Inflammatory macrophage treated with lipopolysaccharide for 1 hour (primary cell): ENCODE measurements around the gene IL17RE.

ENCODE experiments used
- DNase-seq, 2 donors: peaks; one replicate each; pipeline ENCODE4 v3.0.0-alpha.2; 2020 to 2022

Gene IL17RE

GRCh38 chr3:9909221-9910013 is 6.8 kb downstream of the IL17RE start:
- DNase-seq: no peak

GRCh38 chr3:9911863-9912262 is 9.2 kb downstream of the IL17RE start:
- no peak for DNase-seq

- DNase-seq: no peak
These were observed 9.8 kb downstream of the IL17RE start for GRCh38 chr3:9912294-9912935.

- no peak for DNase-seq
These were observed 11.0 kb downstream of the IL17RE start for GRCh38 chr3:9913601-9914000.

- no peak for DNase-seq
These were observed 11.4 kb downstream of the IL17RE start for GRCh38 chr3:9914011-9914410.

GRCh38 chr3:9914559-9915253 is 12.1 kb downstream of the IL17RE start:
- DNase-seq: no peak

- peak; percentile 49 to 55 for DNase-seq
These were observed 12.8 kb downstream of the IL17RE start for GRCh38 chr3:9915254-9916141.

- DNase-seq: no peak
These were observed 13.7 kb downstream of the IL17RE start for GRCh38 chr3:9916346-9916733.

- DNase-seq: peak; percentile 66 to 71
These were observed 14.4 kb downstream of the IL17RE start, which contains the start of gene IL17RC for GRCh38 chr3:9916734-9917680. TSS of gene IL17RC (plus strand) at chr3:9917098. CDS start at chr3:9917316, 218 bp downstream.

GRCh38 chr3:9917820-9918219 is 15.2 kb downstream of the IL17RE start:
- DNase-seq: no peak

- no peak for DNase-seq
These were observed 15.8 kb downstream of the IL17RE start for GRCh38 chr3:9918261-9919038.

- DNase-seq: no peak
These were observed 25.5 kb downstream of the IL17RE start for GRCh38 chr3:9928158-9928557.

GRCh38 chr3:9930804-9931418 is 28.3 kb downstream of the IL17RE start:
- DNase-seq: no peak

- no peak for DNase-seq
These were observed 29.8 kb downstream of the IL17RE start for GRCh38 chr3:9932535-9932842.

GRCh38 chr3:9932843-9933560 is 30.4 kb downstream of the IL17RE start:
- peak; percentile 75 to 85 for DNase-seq

GRCh38 chr3:9933561-9934234 is 31.1 kb downstream of the IL17RE start, which contains the start of gene CRELD1:
TSS of gene CRELD1 (plus strand) at chr3:9933834. CDS start at chr3:9934439, 605 bp downstream.
- peak; percentile 91 to 96 for DNase-seq

GRCh38 chr3:9934235-9934621 is 31.6 kb downstream of the IL17RE start:
- no peak for DNase-seq

GRCh38 chr3:9934993-9935392 is 32.3 kb downstream of the IL17RE start:
- no peak for DNase-seq

GRCh38 chr3:9935966-9936510 is 33.4 kb downstream of the IL17RE start:
- peak; percentile 67 to 68 for DNase-seq
